Mesenteric fat pad (tissue), 1 donor: ENCODE results near the gene SLC38A10. TPM values are rescaled to one million over a fixed set of nuclear protein-coding genes. Genes with fewer than 3 reads are reported as not detected.

Experiments used
- DNase-seq: peaks from one replicate; pipeline ENCODE4 v3.0.0-alpha.2; 2020; ENCODE audit warnings: low spot score
- total RNA-seq: library from RNA; stranded (reverse); fragmentation: NEBNext Ultra II Directional; extraction: Animal tissue kit (Norgen Biotek cat#: 25700); gene quantifications from one replicate; pipeline ENCODE4 v1.2.1, GENCODE V29; 2021
- donor health status: DM: yes; HTN: yes; CAD: no.

SLC38A10 gene
- total RNA-seq, 1 donor from 2014 or later = 88.0 TPM

DNA sequence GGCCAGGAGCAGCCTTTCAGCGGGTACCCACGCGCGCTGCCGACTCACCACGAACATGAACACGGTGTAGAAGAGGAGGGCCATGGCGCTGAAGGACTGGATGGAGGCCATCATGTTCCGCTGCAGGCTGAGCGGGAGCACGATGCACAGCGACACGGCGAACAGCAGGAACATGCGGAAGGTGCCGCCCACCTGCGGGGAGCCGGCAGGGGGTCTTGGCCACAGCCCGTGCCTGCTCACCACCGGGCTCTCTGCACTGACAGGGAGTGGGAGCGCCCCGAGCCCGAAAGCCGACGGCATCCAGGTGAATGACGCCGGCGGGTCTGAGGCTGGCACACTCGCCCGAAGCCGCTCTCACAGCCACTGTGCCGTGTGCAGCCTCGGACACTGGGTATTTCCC lies 13.0 kb downstream of the SLC38A10 start:
- no peak for DNase-seq

DNA sequence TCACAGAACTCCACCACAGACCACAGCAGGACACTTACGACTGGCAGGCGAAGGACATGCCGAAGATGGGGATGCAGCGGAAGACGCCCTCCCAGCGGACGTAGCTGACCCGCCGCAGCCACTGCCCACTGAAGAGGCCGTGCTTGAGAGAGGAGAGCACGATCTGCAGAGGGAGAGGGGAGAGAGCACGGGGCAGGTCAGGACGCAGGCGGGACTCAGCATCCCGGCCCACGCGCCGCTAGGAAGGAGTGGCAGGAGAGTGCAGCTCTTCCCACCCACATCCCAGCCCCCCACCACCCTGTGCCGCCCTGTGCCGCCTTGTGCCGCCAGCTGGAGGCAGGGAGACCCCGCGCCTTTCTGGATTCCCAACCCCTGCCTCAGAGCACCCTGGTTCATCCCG lies 14.5 kb downstream of the SLC38A10 start:
- no peak for DNase-seq

DNA sequence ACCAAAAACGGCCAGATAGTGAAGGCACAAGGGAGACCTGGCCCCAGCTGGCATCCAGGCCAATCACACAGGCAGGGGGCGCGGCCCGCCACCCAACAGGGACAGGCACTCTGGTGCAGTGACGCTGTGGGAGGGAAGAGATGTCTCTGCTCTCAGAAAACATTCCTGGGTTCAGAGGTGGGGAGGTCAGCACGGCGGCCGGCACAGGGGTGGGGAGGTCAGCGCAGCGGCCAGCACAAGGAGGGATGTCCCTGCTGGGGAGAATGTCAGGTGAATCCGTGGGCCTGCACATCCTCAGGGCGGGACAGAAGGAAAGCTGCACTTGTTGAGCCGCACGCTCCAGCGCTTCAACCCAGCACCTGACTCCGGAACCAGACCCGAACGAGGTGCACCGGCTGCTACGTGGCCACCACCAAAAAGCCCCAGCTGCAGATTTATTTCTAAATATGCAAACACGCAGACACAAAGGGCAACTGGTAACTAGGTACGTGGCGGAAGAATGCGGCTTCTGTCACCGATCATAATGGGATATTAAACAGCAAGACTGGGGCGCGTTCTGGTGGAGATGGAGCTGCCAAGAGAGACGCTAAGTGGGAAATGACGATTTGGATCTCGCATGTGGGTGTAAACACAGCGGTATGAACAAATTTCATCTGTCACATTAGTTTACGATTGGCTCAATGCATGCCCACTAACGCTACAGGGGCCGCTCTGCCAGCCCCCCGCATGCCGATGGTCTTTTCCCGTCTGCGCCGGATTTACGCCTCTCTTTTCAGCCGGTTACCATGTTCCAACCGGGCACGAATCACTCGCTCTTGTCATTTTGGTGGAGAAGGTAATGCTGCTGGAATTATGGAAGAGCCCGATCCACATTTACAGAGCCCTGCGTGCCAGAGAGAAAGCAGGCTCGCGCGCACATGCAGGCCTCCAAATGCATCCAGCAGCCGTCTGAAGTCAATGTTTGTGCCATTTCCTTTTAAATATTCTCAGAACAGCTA lies 15.5 kb downstream of the SLC38A10 start:
- DNase-seq = no peak

DNA sequence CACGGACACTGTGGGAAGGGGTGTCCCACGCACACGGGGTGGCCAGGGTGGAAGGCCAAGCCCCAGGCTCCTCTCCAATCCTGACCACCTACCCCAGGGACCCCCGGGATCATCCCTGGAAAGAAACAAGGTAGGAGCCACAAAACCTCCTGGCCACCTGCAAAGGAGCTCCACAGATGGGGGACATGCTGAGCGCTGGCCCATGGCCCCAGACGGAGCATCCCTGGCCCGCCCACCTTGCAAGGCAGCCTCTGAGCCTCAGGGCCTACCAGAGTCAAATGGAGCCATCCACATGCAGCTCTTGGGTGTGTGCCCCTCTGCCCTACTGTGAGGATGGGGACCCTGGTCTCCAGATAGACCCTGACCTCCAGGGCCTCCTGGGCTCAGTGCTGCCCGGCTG lies 16.3 kb downstream of the SLC38A10 start:
- no peak for DNase-seq

DNA sequence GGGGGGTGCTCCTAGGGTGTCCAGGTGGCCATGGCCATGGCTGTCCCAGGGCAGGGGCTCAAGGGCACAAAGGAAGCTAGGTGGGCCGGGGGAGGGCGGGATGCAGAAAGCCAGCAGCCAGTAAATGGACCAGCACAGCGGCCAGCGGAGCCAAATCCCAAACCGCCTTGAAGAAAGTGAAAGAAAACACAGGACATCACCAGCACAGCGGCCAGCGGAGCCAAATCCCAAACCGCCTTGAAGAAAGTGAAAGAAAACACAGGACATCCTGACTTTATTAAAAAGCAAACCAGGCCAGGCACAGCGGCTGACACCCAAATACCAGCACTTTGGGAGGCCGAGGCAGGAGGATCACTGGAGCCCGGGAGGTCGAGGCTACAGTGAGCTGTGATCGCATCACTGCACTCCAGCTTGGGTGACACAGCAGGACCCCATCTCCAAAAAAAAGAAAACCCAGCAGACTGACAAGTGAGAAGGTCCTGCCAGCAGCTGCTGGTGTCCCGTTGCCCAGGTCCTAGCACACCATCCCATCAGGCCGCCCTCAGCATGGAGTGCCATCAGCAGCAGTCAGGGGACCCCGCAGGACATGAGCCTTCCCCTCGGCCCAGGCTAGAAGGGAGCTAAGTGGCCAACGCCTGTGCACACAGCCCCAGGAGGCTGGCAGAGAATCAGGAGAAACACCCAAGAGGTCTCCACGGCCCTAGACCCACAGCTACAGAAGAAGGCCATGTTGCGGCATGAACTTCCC lies 17.0 kb downstream of the SLC38A10 start:
- DNase-seq = no peak

DNA sequence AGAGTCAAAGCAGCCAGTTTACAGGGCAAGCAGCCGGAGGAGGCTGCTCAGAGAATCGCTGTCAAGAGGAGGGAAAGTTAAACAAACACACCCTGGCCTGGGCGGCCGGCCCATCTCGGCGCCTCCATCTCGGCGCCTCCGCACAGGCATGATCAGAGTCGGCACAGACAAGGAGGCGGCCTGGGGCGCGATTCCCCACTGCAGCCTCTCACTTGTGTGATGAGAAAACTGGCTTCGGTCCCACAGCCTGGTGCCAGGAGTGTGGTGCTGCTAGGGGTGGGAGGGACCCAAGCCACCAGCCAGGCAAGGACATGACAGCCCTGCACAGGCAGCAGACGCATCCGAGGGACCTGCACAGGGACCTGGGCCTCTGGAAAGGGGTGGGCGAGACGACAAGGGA lies 17.7 kb downstream of the SLC38A10 start:
- no peak for DNase-seq

DNA sequence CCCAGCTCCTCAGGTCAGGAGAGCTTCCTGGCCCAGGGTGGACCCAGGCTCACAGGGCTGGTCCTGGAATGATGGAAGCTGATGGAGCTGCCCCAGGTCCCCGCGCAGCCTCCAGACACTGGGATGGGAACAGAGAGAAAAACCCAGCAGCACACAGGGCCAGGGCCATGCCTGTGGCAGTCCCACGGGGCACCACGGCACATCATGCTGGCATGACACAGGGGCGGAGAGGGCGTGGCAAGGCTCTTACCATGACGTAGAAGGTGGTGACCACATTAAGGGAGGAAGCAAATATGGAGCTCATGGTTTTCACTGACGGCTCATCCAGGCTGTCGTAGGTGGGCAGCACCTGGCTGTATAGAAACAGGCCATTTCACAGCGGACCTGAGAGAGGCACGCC lies 18.3 kb downstream of the SLC38A10 start:
- DNase-seq = no peak

DNA sequence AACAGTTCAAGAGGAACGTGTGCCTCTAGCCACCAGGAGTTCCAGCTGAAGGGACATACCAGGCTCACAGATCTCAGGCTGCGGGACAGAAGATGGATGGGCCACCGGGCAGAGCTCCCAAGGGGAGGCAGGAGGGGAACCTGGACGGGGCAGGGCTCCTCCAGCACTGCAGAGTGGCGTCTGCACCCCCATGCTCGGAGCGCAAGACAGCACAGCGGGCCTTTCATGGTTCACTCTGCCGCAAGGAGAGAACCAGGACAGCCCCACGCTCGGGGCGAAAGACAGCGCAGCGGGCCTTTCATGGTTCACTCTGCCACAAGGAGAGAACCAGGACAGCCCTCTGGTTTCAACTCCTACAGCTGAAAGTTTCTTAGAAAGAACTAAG lies 20.6 kb downstream of the SLC38A10 start:
- DNase-seq = no peak

DNA sequence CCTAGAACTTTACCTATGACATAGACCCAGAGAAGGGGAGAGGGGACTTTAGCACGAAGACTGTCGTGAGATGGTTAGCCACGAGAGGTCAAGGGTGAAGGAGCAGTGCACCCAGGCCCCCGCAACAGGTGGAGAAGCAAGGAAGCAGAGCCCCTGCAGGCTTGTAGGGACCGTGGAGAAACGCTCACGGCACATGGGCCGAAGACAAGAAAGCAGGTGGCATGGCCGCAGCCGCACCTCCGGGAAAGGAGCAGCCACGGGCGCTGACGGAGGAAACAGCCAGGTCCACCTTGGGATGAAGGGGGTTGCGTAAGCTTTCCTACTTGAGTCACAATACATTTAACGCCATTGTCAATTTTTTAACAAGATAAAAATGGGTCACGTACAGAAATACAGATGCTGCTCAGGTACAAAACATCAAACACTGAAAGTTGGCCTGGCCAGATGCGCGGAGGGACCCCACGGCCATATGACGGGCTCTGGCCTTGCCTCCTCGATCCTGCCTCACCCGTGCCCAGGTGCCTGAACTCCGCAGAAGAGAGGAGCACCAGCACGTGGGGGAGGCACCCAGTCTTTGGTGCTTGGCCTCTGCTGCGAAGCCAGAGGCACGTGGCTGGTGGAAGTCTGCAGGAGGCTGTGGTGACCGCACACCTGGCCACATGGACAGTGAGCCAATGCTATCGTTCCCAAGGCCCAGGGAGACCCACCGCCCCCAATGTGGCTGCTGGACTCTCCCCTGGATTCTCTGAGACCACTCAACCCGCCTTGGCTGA lies 21.2 kb downstream of the SLC38A10 start:
- DNase-seq = no peak

DNA sequence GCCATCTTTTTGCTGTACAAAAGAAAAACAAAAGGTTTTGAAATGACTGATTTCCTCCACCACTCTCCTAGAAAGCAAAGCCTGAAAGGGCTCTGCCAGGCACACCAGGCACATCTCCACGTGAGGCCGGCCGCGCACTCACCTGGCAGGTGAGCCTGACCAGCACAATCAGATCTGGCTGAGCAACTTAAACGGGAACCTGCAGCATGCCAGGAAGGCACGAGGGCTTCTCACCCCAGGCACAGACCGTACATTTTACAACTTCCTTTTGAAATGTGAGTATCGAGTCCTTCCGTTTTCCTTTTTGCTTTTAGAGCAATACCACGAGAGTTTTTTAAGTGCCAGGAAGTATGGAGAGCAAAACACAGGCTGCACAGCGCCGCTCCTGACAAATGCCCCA lies 22.5 kb downstream of the SLC38A10 start:
- no peak for DNase-seq

DNA sequence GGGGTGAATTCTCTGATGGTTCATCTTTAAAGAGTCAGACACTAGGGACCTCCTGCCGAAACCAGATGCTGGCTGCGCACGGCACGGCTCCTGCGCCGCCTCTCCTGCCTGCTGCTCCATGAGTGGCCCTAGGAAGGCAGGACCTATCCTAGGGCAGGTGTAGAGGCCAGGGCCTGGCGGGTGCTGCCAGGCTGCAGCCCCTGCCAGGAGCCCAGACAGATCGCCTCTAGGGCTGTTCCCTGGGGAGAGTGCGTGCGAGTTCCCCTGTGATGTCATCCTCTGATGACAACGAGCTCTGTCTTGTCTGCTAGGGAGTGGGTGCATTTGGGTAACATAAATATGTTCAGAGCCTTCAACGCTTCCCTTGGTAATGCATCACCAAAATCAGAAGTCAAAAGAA lies 23.9 kb downstream of the SLC38A10 start:
- no peak for DNase-seq

DNA sequence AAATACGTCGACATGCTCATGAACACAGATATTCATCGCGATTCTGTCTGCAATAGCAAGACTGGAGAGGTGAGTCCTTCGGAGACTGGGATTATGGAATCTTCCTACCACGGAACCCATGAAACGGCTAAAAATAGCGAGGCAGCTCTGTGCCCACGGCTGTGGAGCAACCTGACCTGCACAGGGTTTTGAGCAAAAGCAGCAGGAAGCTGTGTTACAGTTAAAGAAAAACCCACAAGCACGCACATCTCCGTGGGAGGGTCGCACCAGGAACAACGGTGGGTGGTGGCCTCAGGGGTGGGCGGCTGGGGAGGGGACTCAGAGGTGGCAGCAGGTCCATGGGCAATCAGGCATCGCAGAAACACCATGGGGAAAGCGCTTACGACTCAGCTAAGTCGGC lies 24.8 kb downstream of the SLC38A10 start:
- DNase-seq = no peak

DNA sequence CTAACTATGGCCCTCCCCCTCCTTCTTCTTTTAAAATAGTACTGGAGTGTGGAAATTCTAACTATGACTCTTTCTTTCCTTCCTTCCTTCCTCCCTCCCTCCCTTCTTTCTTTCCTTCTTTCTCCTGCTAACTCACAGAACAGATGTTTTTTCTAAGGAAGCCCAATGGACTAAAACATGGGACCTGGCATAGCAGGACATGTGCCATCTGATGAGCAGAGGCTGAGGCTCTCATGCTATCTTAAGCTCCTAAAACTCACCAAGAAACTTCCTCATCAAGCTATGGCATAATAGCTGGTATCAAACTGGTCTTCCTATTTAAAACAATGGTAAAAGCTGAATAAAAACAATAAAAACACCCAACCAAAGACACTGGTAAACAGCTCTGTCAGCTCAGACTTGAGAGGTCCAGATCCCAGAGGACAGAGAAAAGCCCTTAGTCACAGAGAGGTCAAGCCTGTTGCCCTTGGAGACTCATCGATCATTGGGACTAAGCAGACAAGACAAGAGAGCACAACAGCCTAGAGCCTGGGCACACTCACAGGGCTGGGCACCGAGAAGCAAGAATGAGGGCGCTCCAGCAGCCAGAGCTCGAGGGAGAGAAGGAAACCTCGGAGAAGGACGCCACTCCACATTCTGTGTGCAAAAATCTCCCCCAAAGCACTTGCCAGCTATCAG lies 27.6 kb downstream of the SLC38A10 start:
- DNase-seq = no peak

DNA sequence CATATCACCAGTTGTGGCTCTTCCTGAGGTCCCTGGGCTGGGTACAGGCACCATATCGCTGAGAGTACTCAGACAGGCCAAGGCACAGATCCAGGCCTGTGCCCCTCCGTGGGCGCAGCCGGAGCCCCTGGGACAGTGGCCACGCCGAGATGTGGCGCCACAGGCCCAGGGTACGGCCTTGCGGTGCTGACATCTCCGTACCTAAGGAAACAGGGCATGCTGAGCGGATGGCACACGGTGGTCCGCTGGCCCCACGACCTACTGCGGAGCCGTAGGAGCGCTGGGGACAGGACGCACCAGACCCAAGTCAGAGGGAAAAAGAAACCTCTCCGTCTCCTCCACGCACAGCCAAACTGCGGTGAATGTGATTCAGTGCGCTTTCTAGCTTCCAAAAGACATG lies 29.5 kb downstream of the SLC38A10 start:
- DNase-seq = no peak

DNA sequence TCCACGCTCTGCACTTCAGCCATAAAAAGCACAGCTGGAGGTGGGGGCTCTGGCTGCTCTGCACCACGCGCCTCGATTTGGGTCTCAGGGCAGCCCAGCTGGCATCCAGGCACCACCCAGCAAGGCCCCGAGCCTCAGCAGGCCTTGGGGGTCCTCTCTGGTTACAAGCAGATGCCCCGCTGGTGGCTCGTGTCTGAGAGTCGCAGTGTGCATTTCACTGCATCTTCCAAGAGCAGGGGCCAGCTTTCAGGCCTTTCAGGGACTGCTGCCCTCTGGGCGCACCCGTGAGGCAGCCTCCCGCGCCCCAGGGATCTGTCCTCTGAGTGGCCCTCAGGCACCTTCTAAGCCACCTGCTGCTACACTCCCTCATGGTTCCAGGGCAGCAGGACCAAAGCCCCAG lies 30.5 kb downstream of the SLC38A10 start:
- DNase-seq = no peak

DNA sequence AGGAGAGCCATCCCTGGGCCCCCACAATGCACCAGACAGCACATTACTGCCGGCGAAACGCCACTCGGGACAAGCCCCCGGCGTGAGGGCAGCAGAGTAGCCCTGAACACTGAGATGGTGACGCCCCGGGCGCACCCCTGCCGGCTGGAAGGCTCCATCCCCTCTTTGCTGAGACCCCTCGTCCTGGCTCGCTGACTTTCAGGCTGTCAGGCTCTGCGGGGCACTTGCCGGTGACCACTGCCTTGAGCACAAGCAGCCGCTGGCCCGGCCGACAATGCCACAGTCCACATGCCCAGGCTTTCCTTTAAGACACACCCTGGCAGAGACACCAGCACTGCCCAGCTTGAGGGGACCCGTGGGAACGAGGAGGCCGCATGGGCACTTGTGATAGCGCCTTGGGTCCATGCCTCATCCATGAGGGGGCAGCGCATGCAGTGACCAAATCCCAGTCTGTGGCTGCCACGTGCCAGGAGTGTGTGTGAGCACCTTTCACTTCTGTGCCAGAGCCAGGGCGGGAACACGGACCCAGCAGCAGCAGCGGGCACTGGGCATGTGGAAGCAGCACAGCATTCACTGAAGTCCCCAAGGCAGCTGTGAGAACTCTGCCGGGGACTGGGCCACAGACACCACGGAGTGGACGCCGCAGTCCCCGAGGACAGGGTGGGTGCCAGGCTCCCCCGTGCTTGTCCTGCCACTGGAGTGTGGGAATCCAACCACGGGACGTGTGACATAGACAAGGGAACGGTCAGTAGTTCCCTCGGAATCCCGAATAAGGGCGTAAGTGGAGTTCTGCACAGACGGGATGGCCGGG lies 31.5 kb downstream of the SLC38A10 start:
- DNase-seq = no peak

DNA sequence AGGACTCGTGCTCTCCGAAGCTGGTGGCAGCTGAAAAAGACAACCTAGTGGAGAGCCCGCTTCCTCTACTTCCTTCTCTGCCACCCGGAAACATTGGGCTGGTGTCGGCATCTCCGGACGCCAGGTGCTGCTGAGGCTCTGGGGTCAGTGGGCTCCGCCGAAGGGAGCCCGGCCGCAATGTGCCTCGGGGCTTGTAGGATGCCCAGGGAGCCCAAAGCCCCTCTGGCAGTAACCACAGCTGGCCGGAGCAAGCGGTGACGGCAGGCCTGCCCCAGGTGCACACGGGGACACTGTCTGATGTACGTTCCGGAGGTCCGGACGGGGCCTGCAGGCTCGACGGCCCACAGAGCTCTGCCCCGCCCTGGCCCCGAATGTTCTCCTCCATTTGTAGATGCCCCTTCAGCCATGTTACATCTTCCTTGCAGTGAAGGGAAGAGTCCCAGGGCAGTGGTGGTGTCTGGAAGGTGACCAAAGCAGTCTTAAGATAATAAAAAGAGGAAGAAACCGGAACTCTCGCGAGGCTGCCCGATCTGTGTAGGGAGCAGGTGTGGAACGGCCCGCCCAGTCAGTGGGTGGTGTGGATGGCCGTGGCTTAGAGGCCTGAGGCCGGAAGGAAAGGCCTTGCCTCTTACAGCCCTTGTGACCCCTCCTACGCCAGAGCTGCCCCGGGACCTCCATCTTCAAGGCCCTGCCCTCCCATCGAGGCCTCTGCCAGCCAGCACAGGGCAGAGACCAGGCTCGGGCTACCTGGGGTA lies 33.3 kb downstream of the SLC38A10 start:
- no peak for DNase-seq

DNA sequence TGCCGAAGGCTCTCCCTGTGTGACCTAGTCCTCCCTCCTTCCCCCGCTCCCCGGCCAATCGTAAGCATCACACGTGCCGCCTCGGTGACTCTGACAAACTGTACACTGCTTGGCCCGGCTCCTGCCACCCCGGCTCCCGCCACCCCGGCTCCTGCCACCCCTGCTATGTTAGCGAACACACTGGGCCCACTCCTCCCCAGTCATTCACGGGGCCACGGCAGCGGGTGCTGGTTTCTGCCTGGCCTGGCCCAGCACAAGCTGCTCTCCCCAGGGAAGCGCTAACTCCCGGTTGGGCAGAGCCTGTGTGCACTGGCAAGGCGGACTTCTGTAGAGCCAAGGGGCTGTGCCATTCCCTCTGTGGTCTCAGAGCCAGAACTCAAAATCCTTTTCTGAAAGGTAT lies 34.0 kb downstream of the SLC38A10 start:
- DNase-seq = no peak

DNA sequence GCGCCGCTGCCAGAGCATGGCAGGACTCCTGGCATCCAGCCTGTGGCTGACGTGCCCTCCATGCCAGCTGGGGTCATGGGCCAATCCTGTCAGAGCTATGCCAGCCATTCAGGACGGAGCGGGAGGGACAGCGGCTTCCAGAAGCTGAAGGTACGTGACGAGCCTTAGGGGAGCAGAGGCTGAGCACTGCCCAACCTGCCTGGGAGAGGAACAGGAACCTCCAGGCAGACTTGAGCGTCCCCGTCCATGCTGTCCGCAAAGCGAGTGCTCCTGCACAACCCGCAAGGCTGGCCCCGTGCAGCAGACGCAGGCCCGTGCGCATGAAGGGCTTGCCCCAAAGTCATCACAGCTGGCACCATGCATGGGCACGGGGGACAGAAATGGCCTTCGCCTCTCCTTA lies 34.5 kb downstream of the SLC38A10 start:
- DNase-seq = no peak

DNA sequence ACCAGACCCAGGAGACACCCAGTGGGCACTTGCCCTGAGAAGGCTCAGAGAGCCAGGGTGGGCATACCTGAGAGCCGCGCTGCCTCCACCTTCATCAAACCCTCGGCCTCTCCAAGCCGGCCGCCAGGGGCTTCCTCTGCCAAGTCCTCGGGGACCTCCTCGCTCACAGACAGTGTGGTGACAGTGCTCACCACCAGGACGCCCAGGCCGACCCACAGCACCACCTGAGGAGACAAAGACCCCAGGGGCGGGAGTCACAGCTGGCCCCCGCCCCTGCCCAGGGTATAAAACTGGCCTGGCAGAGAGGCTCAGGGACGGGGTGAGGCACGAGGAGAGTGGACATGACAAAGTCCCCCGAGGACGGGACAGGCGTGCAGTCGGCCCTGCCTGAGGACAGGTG lies 34.9 kb downstream of the SLC38A10 start:
- no peak for DNase-seq
